Left cardiac atrium (tissue), 4 donors: ENCODE data around the gene PTCD3. TPM values are rescaled to one million over a fixed set of nuclear protein-coding genes. Genes with fewer than 3 reads are reported as not detected.

Experiments
- ATAC-seq, 2 donors: fragments of 200-7000 bp; cut with Tn5 transposase; one replicate each; pipeline ENCODE4 v1.9.1; 2020; ENCODE audit warnings: mild to moderate bottlenecking in 2 of 2, moderate library complexity in 2 of 2
- DNase-seq: peaks from one replicate; pipeline ENCODE4 v3.0.0-alpha.2; 2020
- intact Hi-C, 2 donors: fragments of 100-400 bp; cut with DNase I; formaldehyde crosslinking; loops; one replicate each; pipeline versions ENCODE4 v1.14.1 to v1.15.1; 2022 to 2023
- long read RNA-seq: library from polyadenylated mRNA; unstranded; transcript quantifications from one replicate; pipeline ENCODE4 v2.0.0, GENCODE V29; 2021
- total RNA-seq, 2 donors: library from RNA; stranded (reverse); fragmentation: NEBNext Ultra II Directional; extraction: Animal tissue kit (Norgen Biotek cat#: 25700); gene quantifications; one replicate each; pipeline ENCODE4 v1.2.1, GENCODE V29; 2021
- donor health status: DM: no; HTN: yes; CAD: no.
- donor health status: DM: no; HTN: yes; CAD: no; lungs with severe emphysema.
- donor health status: DM: yes; HTN: yes; CAD: no.
- donor health status: Dilated cardiomyopathy.

The PTCD3 gene
- total RNA-seq: 100 to 1,000 TPM in 1 of 2 donors, 10 to 100 TPM in 1; 89.6 to 124 TPM
- long read RNA-seq, full-length matches to known transcripts: 57 of 70 reads
- long read RNA-seq, partial matches to known transcripts: 3 of 70 reads
- long read RNA-seq, other reads (novel, unspliced or antisense): 10 of 70 reads

DNA sequence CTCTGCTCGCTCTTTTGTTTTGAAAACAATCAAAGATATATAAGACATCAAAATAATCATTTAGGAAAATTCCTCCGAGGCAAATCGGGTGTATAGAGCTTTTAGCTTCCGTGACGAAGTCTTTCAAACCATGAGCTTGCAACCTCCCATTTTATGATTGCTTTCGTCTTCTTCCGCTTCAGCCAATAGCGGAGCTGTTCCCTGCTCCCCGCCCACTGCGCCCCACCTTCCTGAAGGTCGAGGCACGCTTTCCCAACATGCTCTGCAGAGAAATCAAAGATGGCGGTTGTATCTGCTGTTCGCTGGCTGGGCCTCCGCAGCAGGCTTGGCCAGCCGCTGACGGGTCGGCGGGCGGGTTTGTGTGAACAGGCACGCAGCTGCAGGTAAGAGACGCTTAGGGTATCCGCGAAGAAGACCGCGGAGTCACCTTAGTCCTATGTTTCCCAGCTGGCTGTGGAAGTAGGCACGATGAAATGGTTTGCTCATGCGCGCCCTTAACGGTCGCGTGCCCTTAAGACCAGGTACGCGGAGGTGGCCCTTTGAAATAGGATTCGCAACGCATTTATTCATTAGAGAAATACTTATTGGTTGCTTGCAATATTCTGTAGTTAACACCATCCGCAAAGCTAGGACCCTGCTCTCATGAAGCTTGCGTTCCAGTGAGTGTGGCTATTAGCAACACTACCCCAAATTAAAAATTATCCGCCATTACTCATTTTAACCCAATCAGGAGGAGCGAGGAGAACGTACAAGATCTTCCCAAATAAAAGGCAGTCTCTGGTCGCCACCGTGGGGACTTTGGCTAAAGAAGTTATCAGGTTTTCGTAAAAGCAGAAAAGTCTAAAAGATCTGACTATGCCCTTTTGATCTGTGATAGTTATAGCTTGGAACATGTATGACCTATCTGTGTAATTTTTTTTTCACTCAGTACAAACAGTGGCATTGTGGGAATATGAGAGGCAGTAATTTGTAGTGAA is at the start of gene PTCD3:
Gene PTCD3 (plus strand): TSS at position 267 of the 977 bp plus-strand sequence. CDS start 13 bp downstream, at position 280.
- peak; percentile 96 for DNase-seq
- intact Hi-C loops: no loop called here
- ATAC-seq: peak; percentile 96 to 98

- DNase-seq (no peak), ATAC-seq (no peak)
- intact Hi-C loops: no loop called here
These were observed 49.3 kb upstream of the PTCD3 start for GRCh38 chr2:86056590-86057331.

- ATAC-seq (peak; percentile 72 to 75), DNase-seq (no peak)
- intact Hi-C loops: no loop called here
These were observed 44.0 kb upstream of the PTCD3 start for GRCh38 chr2:86062043-86062442.

GRCh38 chr2:86064006-86064405 is 42.0 kb upstream of the PTCD3 start:
- DNase-seq (no peak), ATAC-seq (no peak)
- intact Hi-C loops: no loop called here

- no peak for DNase-seq
- intact Hi-C loops: no loop called here
- ATAC-seq: peak in 1 of 2 donors; percentile 13
These were observed 40.5 kb upstream of the PTCD3 start for GRCh38 chr2:86065512-86065911.

GRCh38 chr2:86066007-86066578 is 39.9 kb upstream of the PTCD3 start:
- intact Hi-C loops: no loop called here
- DNase-seq: no peak
- no peak for ATAC-seq

DNA sequence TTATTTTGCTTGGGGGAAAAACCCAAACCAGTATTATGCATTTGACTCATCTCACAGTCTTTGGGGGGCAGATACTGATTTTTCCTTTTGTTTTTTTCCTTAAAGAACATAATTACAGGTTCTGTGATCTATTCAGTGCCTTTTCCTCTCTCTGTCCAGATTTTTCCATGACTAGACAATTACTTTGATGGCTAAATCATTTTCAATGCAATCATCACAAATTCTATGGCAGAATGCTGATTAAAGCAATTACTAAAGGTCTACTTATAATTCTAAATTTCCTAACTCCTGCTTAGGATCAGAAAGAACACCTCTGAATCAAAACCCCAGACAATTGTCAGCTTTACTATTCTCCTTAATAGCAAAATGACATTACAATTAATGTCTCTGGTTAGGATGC is 39.1 kb upstream of the PTCD3 start:
- intact Hi-C loops: no loop called here
- ATAC-seq (no peak), DNase-seq (no peak)

- DNase-seq (no peak), ATAC-seq (peak in 1 of 2 donors; percentile 15)
- intact Hi-C loops: no loop called here
These were observed 37.9 kb upstream of the PTCD3 start for GRCh38 chr2:86068136-86068588.

DNA sequence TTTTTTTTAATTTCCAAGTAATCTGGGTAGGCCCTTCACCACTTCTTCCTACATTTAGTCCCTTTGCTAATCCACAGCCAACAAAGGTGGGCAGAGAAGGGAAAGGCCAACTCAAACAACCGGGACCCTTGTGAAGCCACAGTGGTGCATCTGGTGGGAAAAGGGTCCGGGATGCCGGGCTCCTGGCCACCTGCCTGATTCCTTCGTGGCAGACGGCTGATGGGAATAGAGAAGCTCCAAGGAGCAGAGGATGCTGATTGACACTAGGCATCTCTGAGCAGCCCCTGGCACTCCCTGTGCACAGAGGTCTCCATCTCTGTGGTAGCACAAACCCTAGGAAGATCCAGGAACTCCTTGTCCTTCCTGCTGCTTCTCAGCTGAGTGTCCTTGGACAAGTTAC is 37.4 kb upstream of the PTCD3 start:
- intact Hi-C loops: no loop called here
- no peak for ATAC-seq
- no peak for DNase-seq

DNA sequence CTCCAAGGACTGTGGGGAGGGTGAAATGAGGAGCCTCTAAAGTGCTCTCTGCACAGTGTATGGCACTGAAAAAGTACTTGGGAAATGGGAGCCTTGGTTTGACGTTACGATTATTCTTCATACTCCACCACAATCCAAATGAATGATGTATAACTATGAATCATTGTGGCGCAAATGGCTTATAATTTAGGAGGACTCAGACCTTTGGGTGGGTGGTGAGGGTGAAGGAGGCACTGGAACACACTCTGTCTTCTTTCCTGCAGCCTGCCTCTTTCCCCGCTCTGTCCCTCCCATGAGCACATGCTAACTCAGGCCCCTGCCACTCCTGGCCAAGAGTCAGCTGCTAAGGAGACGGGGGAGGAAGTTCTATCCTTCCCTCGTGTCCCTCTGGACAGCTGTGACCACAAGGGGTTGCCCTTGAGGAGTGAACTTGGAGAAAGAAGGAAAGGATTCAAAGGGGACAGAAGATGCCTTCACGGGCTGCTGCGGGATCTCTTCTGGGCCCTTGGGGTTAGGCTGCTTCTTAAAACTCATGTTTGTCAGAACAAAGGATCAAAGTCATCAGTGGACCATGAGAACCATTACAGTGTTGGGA is 36.8 kb upstream of the PTCD3 start:
- DNase-seq (no peak), ATAC-seq (no peak)
- intact Hi-C loops: no loop called here

DNA sequence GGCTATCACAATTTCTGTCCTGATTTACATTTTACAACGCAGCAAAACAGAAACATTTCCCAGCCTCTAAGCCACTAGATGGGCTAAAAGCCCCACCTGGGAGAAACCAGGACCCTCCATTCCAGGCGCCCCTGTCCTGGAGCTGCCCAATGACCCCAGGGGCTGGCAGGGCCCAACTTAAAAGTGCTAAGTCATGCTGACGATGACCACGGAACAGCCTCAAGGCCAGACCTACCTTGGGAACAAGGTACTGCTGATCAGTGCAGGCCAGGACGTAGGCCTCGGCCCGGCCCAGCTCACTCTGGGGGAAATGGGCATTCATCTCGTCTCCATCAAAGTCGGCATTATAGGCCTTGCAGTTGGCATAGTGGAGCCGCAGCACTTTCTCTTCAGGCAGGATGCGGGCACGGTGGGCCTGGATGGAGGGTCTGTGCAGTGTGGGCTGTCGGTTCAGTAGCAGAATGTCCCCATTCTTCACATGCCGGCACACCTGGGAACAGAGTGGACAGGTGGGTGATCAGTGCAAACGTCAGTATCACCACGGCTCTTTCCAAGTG is 36.2 kb upstream of the PTCD3 start:
- no peak for ATAC-seq
- intact Hi-C loops: loop anchor here in 1 of 2 donors (5.0 kb wide), 2 partner anchors 33 to 183 kb away; partner anchors contain the start of gene ST3GAL5
- no peak for DNase-seq

- ATAC-seq: no peak
- DNase-seq: no peak
- intact Hi-C loops: loop anchor here in 1 of 2 donors (5.0 kb wide), 2 partner anchors 34 to 184 kb away; partner anchors contain the start of gene ST3GAL5
These were observed 35.2 kb upstream of the PTCD3 start for GRCh38 chr2:86070868-86071267.

DNA sequence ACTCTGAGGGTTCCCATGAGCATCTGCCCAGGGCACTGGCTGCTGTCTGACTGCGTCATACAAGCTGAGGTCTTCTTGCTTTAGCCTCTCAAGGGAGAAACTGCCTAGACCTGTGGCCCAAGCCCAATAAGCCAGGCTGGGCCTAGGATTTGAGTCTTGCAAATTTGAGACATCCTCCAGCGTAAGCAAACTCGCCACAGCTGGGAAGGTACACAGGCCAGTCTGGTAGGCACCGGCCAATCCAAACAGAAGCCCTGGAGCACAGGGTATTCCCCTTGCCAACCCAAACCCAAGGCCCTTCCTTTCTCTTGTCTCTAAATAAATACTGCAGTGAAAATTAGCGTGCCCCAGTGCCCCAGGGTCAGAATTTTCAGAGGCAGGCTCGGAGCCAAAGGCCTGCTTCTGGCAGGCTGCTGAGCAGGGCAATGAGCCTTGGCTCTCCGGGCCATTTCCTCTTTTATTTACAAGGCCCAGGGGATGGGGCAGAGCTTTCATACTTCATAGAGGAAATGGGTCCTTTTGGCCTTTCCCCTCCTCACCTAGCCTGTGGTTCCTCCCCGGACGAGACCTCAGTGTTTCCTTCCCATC is 33.7 kb upstream of the PTCD3 start:
- ATAC-seq (peak; percentile 89 to 91), DNase-seq (peak; percentile 87)
- intact Hi-C loops: loop anchor here in 1 of 2 donors (5.0 kb wide), 2 partner anchors 35 to 185 kb away; partner anchors contain the start of gene ST3GAL5

- ATAC-seq (no peak), DNase-seq (no peak)
- intact Hi-C loops: loop anchor here in 1 of 2 donors (5.0 kb wide), 2 partner anchors 36 to 186 kb away; partner anchors contain the start of gene ST3GAL5
These were observed 32.8 kb upstream of the PTCD3 start for GRCh38 chr2:86073225-86073624.

- intact Hi-C loops: loop anchor here in 1 of 2 donors (5.0 kb wide), 2 partner anchors 37 to 187 kb away; partner anchors contain the start of gene ST3GAL5
- ATAC-seq: no peak
- DNase-seq: no peak
These were observed 31.8 kb upstream of the PTCD3 start for GRCh38 chr2:86074256-86074655.

- intact Hi-C loops: loop anchor here (5.0 kb wide), 2 partner anchors 38 to 188 kb away; partner anchors contain the start of gene ST3GAL5 (in 2 of the 2)
- no peak for DNase-seq
- no peak for ATAC-seq
These were observed 31.2 kb upstream of the PTCD3 start for GRCh38 chr2:86074811-86075210.

GRCh38 chr2:86075886-86076285 is 30.1 kb upstream of the PTCD3 start:
- ATAC-seq (no peak), DNase-seq (no peak)
- intact Hi-C loops: loop anchor here in 1 of 2 donors (5.0 kb wide), 1 partner anchor 189 kb away; the partner anchor contains the start of gene ST3GAL5
